ENCODE data around the gene DCUN1D3.
"Not testable (repeated sequence)": the region's sequence is repeated elsewhere in the genome, so short reads cannot be mapped to it uniquely, and the experiment has no call there.

The DCUN1D3 gene

DNA sequence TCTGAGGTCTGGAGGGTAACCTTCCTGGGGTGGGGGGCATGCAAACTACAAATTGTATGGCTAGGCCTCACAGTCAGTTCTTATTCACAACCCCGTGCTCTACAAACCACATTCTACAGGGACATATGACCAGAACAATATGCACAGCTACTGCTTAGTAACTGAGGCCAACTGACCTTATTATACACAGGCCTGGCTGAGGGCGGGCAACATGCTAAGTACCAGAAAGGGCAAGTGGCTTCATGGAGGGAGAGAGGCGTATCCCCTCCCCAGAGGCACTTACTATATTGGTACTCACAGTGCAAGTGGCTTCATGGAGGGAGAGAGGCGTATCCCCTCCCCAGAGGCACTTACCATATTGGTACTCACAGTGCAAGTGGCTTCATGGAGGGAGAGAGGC is 39.2 kb downstream of the DCUN1D3 start:
- DNase-seq, result not testable (repeated sequence)

DNA sequence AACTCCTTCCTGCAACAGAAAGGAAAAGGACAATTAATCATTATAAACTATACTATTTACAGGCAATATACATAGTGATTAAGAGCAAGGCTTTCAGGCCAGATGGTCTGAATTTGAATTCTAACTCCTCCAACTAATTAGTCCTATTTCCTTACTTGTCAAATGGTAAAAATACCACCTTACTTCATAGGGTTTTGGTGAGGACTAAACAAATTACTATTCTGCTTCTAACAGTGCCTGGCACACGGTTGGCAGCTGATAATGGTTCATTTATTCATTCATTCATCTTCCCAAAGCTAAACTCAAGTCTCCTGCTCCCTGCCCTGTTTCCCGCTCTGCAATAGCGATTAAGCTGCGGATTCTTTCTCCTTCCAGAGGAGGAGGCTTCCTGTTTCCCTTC is 39.8 kb downstream of the DCUN1D3 start:
- no peak for DNase-seq

- DNase-seq, result no peak
Observed at GRCh38 chr16:20859699-20860098, 40.5 kb downstream of the DCUN1D3 start.

- DNase-seq, result no peak
Observed at GRCh38 chr16:20859229-20859628, 40.9 kb downstream of the DCUN1D3 start.

GRCh38 chr16:20857281-20857680 is 42.9 kb downstream of the DCUN1D3 start:
- DNase-seq, result no peak

DNA sequence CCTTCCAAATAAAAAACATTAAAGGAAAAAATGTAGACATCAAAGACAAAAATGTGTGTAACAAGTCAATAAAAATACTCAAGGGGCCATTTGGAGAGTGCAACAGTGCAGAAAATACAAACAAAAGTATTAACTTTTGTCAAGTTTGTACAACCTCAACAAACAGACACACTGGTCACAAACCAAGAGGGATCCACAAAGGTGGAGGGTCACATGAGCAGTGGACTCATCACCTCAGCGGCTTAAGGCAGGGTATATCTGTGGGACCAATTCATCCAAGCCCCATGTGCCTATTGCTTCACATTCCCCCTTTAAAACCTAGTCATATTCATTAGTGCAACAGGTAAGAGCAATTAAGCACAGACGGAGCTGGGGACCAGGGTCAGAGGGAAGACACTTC is 45.2 kb downstream of the DCUN1D3 start:
- no peak for DNase-seq

GRCh38 chr16:20853981-20854620 is 46.1 kb downstream of the DCUN1D3 start:
- DNase-seq, result no peak

DNA sequence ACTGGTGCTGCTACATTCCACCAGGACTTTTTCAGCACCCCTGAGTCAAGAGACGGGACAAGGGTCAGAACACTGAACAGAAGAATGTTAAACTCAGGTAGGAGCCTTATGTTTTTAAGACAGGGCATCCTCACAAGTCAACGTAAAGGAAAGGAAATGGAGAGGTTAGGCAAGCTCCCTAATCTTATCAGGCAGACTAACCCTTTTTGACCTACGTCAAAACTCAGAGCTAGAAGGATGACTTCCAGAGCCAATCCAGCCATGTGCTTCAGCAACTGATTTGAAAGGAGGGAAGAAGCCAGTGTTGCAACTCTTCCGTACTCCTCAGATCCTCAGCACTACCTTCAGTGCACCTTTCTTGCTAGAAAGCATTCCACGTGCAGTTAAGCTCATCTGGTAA is 47.0 kb downstream of the DCUN1D3 start:
- no peak for DNase-seq

GRCh38 chr16:20851601-20852000 is 48.6 kb downstream of the DCUN1D3 start:
- no peak for DNase-seq

DNA sequence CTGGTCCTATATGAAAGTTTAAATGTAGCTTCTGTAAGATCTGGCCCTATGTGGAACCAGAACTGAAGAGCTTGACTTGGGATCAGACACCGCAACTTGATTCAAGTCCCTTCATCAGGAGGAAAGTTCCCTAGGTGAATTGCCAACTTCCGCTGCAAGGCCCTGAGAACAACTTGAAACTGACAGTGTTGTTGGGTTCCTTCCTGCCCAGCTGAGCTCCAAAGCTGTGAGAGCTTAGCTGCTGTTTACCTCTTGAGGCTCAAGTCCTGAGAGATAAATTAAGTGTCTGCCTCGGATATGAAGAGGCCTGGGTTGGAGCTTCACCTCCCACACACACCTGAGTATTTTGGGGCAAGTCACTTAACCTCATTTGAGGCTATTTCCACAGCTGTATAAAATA is 49.2 kb downstream of the DCUN1D3 start:
- DNase-seq, result no peak

- peak; percentile 38 to 67 for DNase-seq
Observed at GRCh38 chr16:20849589-20850390, 50.4 kb downstream of the DCUN1D3 start.

DNA sequence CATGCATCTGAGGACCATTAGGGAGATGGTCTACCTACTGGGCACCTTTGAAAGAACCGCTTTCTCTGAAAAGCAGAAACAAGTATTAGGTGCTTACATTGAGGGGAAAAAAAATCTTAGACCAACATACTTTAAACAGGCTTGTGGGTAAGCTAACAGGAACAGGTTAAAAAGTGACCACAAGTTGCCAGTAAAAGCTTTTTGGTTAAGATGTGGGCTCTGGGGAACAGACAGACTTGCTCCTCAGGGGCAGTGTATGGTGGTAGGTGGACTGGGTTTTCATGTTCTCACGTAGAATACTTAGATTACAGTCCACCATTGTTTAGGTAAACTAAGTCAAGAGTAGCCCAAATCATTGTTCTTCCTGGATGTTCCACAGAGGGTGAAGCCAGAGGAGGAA is 52.6 kb downstream of the DCUN1D3 start:
- no peak for DNase-seq

- no peak for DNase-seq
Observed at GRCh38 chr16:20846551-20846950, 53.6 kb downstream of the DCUN1D3 start.

DNA sequence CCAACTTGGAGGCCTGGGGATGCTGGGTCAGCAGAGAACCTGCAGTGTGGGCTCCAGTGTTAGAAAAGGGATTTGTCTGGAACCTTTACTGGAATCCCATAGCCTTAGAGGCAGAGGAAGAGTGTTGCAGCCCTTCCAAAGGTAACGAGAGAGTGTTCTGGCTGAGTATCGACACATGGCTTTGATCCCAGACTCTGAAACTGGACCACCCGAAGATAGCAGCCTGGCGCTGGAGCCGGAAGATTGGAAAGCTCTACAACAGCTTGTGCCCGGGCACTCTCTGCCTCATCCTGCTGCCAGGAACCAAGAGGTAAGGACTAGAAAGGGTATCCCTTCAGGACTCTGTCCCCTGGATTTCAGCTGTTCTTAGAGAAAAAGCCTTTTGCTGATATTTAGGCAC is 54.1 kb downstream of the DCUN1D3 start:
- no peak for DNase-seq

DNA sequence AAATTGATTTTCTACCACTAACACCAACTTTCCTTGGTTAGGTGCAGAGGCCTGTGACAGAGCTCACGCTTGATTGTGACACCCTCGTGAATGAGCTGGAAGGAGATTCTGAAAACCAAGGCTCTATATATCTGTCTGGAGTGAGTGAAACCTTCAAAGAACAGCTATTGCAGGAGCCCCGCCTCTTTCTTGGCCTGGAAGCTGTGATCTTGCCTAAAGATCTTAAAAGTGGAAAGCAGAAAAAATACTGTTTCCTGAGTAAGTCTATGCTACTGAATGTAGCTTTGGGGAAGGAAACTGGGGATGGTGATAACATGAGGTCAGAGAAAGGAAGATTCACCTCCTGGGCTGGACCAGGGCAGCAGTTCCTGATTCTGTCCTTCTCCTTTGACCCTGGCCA is 55.6 kb downstream of the DCUN1D3 start:
- DNase-seq, result peak; percentile 5 to 24

GRCh38 chr16:20844054-20844453 is 56.1 kb downstream of the DCUN1D3 start:
- DNase-seq, result no peak

- DNase-seq, result no peak
Observed at GRCh38 chr16:20839504-20839903, 60.7 kb downstream of the DCUN1D3 start.

GRCh38 chr16:20838240-20838639 is 61.9 kb downstream of the DCUN1D3 start:
- DNase-seq, result no peak

DNA sequence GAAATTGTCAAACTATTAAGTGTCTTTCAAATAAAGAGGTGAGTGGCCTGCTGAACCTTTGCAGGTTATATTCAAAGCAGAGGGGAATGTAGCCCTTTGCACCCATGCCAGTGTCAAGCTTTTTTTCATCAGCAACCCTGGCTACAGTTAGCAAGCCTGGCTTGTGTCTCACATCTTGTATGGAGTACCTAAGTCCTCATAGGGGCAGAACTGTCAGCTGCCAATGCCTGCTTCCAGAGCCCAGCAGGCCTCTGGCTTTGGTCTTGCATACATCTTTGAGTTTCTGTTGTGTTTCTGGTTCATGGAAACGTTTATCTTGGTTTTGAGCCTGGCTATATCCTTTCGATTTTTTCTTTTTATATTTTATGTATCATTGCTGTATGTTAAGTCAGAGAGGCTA is 67.1 kb downstream of the DCUN1D3 start:
- no peak for DNase-seq

GRCh38 chr16:20830372-20830771 is 69.8 kb downstream of the DCUN1D3 start:
- no peak for DNase-seq

- no peak for DNase-seq
Observed at GRCh38 chr16:20829536-20829935, 70.6 kb downstream of the DCUN1D3 start.

GRCh38 chr16:20826039-20826566 is 74.1 kb downstream of the DCUN1D3 start:
- DNase-seq, result no peak

GRCh38 chr16:20822521-20823325 is 77.4 kb downstream of the DCUN1D3 start:
- peak; percentile 17 to 46 for DNase-seq

- DNase-seq, result no peak
Observed at GRCh38 chr16:20821682-20822081, 78.5 kb downstream of the DCUN1D3 start.
